GM23248 (cell line): ENCODE measurements around the gene ATP12A.

Experiments
- EZH2 ChIP-seq: fragments of 200-600 bp; sonication (generic); IDR thresholded peaks from 2 replicates; pipeline ENCODE4 v1.6.1; 2018; ENCODE audit warnings: antibody characterized with exemption, mild to moderate bottlenecking; ENCODE audit not compliant: insufficient read depth, poor library complexity, severe bottlenecking
- EZH2phosphoT487 ChIP-seq: fragments of 200-600 bp; sonication (generic); IDR thresholded peaks from 2 replicates; pipeline ENCODE4 v1.6.1; 2018; ENCODE audit warnings: antibody characterized with exemption, moderate library complexity, mild to moderate bottlenecking, low read depth; ENCODE audit not compliant: insufficient read depth

DNA sequence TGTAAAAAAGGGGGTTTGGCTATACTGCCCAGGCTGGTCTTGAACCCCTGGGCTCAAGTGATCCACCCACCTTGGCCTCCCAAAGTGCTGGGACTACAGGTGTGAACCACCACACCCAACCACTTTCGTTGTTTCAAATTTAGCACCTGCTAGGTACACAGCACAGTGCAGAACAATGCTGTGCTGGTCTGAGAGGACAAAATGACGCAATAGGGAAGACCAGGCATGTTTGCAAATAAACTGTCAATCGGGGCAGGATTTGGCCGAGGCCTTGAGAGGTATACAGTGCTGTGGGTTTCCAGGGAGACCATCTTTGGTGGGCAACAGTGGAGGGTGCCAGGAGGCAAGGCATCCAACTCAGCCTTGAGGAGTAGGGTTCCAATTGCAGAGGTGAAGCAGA, 37.0 kb downstream of the ATP12A start:
- TF ChIP-seq EZH2phosphoT487 (no peak), EZH2 (no peak)
